Fibroblast of mammary gland (primary cell): ENCODE results near the gene MAP3K3.
A peak's percentile ranks its signal among the peaks of the same experiment; 100 is the strongest.

Source experiments
- DNase-seq: peaks from one replicate; pipeline ENCODE4 v3.0.0-alpha.2; 2010; ENCODE audit warnings: low read depth
- H3K4me3 ChIP-seq: 2 replicates; pipeline ENCODE4 v1.5.1; 2011; ENCODE audit warnings: low read depth, mild to moderate bottlenecking, low read length, moderate library complexity; ENCODE audit not compliant: control insufficient read depth
- TF ChIP-seq, protein P1 (sequence below): conservative IDR thresholded peaks from 2 replicates; pipeline ENCODE4 v1.5.1; 2011; ENCODE audit warnings: low read depth, low read length, inconsistent platforms; ENCODE audit not compliant: control insufficient read depth, insufficient read depth

The MAP3K3 gene

DNA sequence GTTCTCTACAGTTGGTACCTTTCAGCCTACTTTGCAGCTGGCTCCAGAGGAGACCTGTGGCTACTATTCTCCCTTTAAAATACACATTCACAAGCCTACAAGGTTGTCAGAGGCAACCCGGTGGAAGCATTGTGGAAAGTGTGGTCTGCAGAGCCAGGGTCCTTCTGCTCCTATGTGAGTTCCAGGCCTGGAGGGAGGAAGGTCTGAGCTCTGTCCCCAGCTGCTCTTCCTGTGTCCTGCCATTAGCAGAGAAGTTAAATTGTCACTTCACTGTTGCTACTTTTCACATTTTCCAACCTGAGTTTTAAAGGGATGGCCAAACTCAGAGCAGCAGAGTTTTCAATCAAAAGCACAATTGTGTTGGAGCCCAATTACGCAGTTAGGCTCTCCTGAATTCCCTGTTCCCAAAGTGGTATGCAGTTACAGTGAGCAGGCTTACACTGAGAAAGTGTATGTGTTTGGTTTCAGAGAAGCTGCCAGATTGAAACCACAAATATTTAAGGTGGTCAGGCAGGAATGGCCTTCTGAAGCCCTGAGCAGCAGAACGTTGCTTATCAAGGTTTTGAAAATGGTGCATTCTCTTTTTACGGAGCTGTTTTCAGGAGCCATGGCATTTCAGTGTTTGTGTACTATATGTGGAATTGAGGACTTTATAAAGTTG lies 25.0 kb downstream of the MAP3K3 start:
- DNase-seq = no peak
- H3K4me3 ChIP-seq = no peak overlapping the region
- TF ChIP-seq, protein P1, sequence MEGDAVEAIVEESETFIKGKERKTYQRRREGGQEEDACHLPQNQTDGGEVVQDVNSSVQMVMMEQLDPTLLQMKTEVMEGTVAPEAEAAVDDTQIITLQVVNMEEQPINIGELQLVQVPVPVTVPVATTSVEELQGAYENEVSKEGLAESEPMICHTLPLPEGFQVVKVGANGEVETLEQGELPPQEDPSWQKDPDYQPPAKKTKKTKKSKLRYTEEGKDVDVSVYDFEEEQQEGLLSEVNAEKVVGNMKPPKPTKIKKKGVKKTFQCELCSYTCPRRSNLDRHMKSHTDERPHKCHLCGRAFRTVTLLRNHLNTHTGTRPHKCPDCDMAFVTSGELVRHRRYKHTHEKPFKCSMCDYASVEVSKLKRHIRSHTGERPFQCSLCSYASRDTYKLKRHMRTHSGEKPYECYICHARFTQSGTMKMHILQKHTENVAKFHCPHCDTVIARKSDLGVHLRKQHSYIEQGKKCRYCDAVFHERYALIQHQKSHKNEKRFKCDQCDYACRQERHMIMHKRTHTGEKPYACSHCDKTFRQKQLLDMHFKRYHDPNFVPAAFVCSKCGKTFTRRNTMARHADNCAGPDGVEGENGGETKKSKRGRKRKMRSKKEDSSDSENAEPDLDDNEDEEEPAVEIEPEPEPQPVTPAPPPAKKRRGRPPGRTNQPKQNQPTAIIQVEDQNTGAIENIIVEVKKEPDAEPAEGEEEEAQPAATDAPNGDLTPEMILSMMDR = no peak

DNA sequence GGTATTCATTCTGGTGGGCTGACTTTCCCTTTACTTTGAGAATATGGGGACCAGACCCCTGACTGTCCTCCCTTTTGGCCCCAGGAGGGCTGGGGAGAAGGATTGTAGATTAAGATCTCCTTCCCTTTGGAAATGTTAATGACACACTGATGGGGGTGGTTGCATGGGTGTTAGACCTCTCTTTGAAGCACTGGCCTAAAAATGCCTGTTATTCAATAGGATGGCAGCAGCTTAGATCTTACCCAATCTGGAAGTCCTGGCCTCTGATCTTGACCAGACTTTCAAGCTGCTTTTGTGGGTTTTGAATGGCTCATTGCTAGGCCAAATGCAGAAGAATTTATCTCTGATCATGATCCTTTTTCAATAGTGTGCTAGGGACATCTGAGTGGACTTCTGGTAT lies 25.7 kb downstream of the MAP3K3 start:
- no peak for DNase-seq
- H3K4me3 ChIP-seq = no peak overlapping the region
- TF ChIP-seq, protein P1 = no peak

DNA sequence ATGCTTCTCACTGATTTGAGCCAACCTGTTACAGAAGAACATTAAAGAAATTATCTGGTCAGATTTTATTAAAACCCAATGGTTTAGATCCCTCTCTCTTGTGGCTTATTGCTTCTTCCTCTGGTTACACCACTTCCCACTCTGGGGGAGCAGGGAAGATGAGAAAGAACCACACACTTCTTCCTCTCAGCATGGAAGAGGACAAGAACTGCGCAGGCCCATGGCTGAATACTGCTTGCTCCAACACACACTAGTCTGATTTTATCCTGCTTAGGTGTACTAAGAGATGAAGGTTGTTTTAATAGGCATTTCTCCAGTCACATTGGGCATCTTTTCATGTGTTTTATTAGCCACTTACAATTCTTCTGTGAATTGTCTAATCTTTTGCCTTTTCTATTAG lies 27.6 kb downstream of the MAP3K3 start:
- DNase-seq = no peak
- no peak overlapping the region for H3K4me3 ChIP-seq

DNA sequence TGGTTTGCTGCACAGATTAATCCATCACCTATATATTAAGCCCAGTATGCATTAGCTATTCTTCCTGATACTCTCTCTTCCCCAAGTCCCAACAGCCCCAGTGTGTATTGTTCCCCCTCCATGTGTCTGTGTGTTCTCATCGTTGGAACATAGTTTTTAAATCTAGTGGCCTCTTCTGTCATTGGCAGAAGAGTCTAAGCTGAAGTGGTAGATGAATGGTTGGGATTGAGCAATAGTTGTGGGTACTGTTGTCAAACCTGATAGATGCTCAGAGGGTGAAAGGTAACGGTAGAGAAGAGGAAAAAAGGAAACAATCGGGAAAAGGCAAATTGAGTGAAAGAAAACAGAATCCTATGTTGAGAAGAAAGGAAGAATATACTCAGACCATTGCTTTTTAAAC lies 29.9 kb downstream of the MAP3K3 start:
- H3K4me3 ChIP-seq = no peak overlapping the region
- TF ChIP-seq, protein P1 = no peak
- peak; percentile 26 for DNase-seq

More for the DNA sequence above, 27.6 kb downstream of the MAP3K3 start:
- TF ChIP-seq, protein P1 = no peak

DNA sequence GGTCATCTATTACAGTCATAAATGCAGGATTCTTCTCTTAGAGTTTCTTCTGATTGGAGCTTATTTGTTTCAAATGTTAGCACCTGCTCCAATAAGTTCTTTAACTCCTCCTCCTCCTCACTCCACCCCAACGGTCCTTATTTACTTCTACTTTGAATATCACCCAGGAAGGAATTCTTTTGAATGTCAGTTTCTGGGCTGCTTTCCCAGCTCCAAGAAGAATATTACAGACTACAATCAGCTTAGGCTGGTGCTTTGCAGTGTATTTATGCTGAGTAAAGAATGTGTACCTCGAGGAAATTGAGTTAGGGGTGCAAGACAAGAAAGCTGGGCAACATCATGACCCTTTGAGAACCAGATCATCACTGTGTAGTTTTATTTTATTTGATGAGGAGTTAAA lies 30.8 kb downstream of the MAP3K3 start:
- TF ChIP-seq, protein P1 = no peak
- H3K4me3 ChIP-seq = no peak overlapping the region
- DNase-seq = no peak

DNA sequence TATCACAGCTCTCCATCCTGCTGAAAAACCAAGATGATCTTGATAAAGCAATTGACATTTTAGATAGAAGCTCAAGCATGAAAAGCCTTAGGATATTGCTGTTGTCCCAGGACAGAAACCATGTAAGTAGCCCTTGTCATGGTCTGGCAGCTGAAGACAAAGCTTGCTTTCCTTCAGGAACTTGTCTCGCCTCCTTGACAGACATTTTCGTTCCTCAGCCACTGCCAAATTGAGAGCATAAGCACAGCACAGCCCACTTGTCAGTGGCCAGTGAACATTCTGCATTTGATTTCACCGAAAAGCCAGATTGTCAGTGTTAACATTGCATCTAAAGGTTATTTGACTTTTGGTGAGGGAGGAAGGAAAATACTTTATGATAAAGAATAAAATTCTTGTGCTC lies 35.6 kb downstream of the MAP3K3 start:
- H3K4me3 ChIP-seq = no peak overlapping the region
- DNase-seq = no peak
- TF ChIP-seq, protein P1 = no peak

DNA sequence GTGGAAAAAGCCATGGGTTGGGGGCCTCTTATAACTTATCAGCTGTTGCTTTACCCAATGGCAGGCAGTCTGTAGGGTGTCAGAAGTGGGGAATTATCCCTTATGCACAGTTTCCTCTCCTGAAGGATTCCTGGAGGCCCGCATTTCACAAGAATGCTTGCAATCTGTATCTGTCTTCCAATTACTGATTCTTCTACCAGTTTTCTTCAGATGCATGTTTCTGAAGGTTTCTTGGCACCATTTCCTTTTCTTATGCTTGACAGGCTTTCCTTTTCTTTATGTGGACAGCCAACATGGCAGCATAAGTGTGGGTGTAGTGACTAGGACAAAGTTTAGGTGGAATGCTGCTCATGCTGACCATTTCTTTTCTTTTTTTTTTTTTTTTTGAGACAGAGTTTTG lies 36.1 kb downstream of the MAP3K3 start:
- H3K4me3 ChIP-seq = no peak overlapping the region
- DNase-seq = no peak
- TF ChIP-seq, protein P1 = no peak
